ENCODE data around the gene F2RL1. TPM values are rescaled to one million over a fixed set of nuclear protein-coding genes. Genes with fewer than 3 reads are reported as not detected.
"Not testable (repeated sequence)": the region's sequence is repeated elsewhere in the genome, so short reads cannot be mapped to it uniquely, and the experiment has no call there.

Gene F2RL1
- total RNA-seq, 1 experiment from 2014 or later: 185 TPM

GRCh38 chr5:76850543-76851145, 31.8 kb downstream of the F2RL1 start:
- no peak for DNase-seq (ENCODE audit: low read depth)

GRCh38 chr5:76851728-76852369, 33.0 kb downstream of the F2RL1 start:
- no peak for DNase-seq (ENCODE audit: low read depth)

DNA sequence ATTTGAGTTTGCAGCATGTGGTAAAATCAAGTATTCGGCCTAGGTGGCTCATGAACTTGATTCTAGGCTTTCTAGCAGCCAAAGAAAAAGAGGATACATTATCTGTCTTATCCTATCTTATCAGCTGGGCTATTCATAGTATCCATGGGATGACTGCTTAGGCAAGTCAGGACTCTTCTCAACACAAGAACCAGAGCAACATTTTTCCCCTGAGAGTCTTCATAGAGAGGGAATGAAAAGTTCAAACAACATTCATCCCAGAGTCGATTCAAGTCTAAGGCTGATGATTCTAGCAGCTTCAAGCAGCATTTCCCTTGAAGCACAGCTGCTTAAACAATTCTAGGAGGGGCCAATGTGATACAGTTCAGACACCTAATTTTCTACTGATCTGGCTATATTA, 33.9 kb downstream of the F2RL1 start:
- DNase-seq (ENCODE audit: low read depth): no peak

DNA sequence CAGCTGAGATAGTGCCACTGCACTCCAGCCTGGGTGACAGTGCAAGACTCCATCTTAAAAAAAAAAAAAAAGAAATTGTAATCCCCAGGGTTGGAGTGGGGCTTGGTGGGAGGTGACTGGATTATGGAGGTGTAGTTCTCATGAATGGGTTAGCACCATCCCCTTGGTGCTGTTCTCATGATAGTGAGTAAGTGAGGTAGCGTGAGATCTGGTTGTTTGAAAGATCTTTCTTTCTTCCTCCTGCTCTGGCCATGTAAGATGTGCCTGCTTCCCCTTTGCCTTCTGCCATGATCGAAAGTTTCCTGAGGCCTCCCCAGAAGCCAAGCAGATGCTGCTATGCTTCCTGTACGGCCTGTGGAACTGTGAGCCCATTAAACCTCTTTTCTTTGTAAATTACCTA, 34.9 kb downstream of the F2RL1 start:
- DNase-seq (ENCODE audit: low read depth): not testable (repeated sequence)

GRCh38 chr5:76854644-76855043, 35.8 kb downstream of the F2RL1 start:
- no peak for DNase-seq (ENCODE audit: low read depth)

DNA sequence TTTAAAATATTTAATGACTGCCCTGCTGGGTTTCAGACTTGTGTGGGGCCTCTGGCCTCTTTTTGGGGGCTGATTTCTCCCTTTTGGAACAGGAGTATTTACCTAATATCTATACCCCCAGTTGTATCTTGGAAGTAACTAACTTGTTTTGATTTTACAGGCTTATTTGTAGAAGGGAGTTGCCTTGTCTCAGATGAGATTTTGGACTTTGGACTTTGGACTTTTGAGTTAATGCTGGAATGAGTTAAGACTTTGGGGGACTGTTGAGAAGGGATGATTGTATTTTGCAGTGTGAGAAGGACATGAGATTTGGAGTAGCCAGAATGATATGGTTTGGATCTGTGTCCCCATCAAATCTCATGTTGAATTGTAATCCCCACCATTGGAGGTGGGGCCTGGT, 36.7 kb downstream of the F2RL1 start:
- not testable (repeated sequence) for DNase-seq (ENCODE audit: low read depth)

DNA sequence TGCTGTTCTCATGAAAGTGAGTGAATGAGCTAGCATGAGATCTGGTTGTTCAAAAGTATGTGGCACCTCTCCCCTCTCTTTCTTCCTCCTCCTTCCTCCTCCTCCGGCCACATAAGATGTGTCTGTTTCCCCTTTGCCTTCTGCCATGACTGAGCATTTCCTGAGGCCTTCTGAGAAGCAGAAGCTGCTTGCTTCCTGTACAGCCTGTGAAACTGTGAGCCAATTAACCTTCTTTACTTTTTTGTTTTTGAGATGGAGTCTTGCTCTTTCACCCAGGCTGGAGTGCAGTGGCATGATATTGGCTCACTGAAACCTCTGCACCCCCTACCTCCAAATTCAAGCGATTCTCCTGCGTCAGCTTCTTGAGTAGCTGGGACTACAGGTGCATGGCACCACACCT, 37.1 kb downstream of the F2RL1 start:
- DNase-seq (ENCODE audit: low read depth): no peak

DNA sequence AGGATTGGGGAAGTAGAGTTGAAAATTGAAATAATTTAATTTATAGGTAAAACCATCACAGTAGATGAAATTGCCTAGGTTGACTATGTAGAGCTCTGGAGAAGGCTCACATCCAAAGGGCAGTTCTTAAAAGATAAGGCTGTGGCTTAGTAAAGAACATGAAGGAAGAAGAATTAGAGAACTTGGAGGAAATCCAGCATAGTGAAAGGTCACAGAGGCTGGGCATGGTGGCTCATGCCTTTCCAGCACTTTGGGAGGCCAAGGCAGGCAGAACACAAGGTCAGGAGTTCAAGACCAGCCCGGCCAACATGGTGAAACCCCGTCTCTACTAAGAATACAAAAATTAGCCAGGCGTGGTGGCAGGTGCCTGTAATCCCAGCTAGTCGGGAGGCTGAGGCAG, 38.0 kb downstream of the F2RL1 start:
- DNase-seq (ENCODE audit: low read depth): not testable (repeated sequence)

GRCh38 chr5:76859591-76860247, 40.9 kb downstream of the F2RL1 start:
- no peak for DNase-seq (ENCODE audit: low read depth)

DNA sequence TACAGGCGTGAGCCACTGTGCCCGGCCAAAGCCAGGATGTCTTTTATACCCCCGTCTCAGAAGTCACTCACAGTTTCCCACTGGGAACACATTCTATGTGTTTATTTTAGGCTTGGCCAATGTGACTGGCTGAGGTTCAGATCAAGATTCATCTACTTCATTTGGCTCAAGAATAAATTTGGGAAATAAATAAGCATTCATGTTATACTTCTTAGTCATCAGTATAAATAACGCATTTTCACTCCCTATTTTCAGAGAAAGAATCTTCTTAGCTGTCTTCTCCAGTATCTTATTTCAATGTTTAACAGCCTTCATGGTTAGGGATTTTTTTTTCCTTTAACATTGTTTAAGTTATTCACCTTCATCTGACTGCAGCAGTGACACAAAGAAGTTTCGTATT, 42.8 kb downstream of the F2RL1 start:
- DNase-seq (ENCODE audit: low read depth): no peak

GRCh38 chr5:76863001-76863400, 44.2 kb downstream of the F2RL1 start:
- no peak for DNase-seq (ENCODE audit: low read depth)

- DNase-seq (ENCODE audit: low read depth): no peak
These were observed 47.7 kb downstream of the F2RL1 start for GRCh38 chr5:76866503-76866902.

DNA sequence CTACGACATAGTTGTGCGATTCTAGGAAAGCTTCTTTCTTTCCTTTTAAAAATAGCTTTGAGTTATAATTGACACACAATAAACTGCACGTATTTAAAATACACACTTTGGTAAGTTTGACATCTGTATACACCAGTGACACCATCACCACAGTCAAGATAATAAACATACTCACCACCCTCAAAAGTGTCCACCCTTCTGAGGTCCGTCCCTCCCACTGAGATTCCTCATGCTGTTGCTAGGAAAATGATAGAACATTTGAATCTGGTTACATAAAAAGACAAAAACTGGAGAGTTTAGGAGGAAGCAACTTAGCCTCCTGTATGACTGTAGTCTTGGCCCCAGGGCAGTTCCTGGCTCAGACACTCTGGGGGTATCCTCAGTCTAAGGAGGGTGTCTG, 48.2 kb downstream of the F2RL1 start:
- DNase-seq (ENCODE audit: low read depth): peak; percentile 34

DNA sequence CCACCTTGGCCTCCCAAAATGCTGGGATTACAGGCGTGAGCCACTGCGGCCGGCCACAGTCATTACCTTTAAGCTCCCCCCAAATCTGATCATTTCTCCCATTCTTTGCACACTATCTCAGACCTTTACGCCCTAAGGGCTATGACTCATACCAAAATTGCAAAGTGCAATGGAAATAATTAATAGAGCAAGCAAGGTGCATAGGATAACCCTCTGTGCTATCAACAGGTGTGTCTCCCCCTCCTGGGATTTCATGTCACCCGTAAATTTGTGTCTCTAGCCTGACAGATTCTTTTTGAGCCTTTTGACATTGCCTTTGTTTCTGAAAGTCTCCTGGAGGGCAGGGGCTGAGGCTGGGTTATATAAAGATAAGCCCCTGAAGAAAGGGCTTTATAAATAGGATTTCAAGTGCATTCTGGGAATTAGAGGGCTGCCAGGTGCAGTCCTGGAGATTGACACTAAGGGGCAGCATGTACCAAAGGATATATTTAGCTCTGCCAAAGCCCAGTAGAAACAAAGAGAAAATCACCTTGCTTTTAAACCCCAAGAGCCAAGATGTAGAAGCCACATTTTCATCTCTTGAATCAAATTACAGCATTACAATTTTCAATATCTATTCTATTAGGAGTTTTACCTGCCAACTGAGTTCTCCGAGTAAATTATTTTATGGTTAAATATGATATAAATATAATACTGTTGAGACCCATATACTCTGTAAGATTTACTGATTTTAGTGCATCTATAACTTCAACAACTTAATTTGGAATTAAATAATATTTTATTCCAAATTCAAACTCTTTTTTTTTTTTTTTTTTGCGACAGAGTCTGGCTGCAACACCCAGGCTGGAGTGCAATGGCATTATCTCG, 49.2 kb downstream of the F2RL1 start:
- peak; percentile 73 for DNase-seq (ENCODE audit: low read depth)

DNA sequence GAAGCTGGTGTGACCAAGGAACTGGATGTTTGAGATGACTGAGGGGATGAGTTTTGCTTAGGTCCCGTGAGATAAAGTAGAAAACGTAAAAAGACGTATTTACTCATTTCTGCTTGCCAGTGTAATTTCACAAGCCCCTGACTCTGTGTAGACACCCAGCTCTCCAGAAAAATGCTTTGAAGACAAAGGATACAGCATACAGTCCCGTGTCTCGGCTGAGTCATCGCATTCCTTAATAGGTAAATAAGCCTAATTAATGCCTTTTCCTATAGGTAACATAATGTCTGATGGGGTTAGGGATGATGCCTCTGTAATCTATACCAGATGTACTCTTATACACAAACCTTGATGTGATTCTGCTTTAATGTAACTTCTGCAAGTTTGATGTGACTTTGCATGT, 51.2 kb downstream of the F2RL1 start:
- no peak for DNase-seq (ENCODE audit: low read depth)

- DNase-seq (ENCODE audit: low read depth): no peak
These were observed 55.3 kb downstream of the F2RL1 start for GRCh38 chr5:76874088-76874581.

Other genes with a start within 250 kb of the F2RL1 start
- 0.39 and 1.5 TPM in 2 replicates for gene F2RL2, start 195.6 kb upstream of the F2RL1 start, total RNA-seq (2014; rRNA removed; shearing (Covaris generic))
- 27.1 and 28.4 TPM in 2 replicates for gene F2R, start 102.9 kb upstream of the F2RL1 start, total RNA-seq (2014; rRNA removed; shearing (Covaris generic))
- gene S100Z, start 31.0 kb downstream of the F2RL1 start, total RNA-seq (2014; rRNA removed; shearing (Covaris generic)): 0.46 TPM in 1 of 2 replicates, not detected in the other
- gene CRHBP, start 134.0 kb downstream of the F2RL1 start, total RNA-seq (2014; rRNA removed; shearing (Covaris generic)): 1.3 TPM in 1 of 2 replicates, not detected in the other
- 27.8 and 27.9 TPM in 2 replicates for gene AGGF1, start 211.4 kb downstream of the F2RL1 start, total RNA-seq (2014; rRNA removed; shearing (Covaris generic))